ENCODE measurements around the gene DTL.

Gene DTL

DNA sequence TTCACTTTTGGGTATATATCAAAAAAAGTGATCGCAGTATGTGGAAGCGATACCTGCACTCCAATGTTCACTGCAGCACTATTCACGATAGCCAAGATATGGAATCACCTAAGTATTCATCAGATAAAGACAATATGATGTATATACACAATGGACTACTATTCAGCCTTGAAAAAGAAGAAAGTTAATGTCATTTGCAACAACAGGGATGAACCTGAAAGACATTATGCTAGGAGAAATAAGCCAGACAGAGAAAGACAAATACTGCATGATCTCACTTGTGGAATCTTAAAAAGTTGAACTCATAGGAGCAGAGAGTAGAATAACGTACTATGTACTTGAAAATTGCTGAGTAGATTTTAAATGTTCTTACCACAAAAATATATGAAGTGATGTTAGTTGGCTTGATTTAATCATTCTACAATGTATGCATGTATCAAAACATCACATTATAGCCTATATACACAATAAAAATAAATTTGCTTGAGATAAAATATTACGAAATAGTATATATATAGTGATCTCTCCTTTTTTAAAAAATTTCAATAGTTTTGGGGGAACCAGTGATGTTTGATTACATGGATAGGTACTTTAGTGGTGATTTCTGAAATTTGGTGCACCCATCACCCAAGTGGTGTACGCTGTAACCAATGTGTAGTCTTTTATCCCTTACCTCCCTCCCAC is 56.0 kb downstream of the DTL start:
- no peak for DNase-seq

DNA sequence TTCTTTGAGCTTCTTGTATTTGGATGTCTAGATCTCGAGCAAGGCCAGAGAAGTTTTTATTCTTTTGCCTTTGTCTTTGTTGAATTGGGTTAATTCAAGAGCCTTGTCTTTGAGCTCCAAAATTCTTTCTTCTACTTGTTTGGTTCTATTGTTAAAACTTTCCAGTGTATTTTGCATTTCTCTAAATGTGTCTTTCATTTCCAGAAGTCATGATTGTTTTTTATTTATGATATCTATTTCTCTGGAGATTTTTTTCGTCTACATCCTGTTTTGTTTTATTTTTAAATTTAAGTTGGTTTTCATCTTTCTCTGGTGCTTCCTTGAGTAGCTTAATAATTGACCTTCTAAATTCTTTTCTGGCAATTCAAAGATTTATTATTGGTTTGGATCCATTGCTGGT is 61.8 kb downstream of the DTL start:
- DNase-seq, result no peak

DNA sequence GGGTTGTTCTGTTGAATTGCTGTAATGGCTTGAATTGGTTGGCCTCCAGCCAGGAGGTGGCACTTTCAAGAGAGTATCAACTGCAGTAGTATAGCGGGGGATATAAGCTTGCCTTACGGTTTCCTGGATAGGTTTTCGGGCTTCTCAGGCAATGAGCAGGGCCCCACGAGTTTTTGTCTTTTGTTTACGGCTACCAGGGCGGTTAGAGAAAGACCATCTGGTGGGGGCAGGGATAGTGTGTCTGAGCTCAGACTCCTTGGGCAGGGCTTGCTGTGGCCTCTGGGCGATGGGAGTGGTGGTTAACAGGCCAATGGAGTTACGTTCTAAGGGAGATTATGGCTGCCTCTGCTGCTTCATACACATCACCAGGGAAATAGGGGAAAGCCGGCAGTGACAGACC is 62.8 kb downstream of the DTL start:
- no peak for DNase-seq

DNA sequence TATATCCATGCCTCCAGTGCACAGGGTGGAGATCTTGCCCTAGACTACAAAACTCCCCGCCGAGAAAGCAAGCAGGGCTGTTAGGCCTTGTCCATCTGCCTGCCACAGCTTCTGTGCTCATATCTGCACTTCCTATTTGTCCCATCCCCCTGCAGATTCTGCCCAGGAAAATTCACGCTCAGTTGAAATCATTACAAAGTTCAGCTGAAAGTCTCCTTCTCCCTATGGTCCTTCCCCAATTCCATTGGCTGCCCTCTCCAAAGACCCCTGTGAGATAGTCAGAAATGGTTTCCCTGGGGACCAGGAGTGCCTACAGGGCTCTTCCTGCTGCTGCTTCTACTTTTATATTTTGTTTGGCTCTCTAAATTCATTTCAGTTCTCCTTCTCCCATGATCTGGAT is 63.2 kb downstream of the DTL start:
- DNase-seq, result no peak

DNA sequence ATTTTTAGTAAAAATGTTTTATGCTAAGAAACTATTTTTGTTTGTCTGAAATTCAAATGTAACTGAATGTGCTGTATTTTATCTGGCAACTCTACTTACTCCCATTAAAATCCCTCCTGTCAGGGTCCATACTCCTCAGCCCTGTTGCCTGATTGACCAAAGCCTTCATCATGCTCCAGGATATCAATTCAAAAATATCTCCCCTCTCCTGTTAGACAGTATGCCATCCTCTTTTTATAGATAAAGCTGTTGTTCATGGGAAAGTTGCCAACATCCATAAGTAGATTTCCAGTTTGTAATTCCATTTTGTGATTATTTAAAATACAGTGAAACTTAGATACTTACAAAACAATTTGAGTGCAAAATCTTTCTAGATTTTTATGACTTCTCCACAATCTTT is 65.7 kb downstream of the DTL start:
- no peak for DNase-seq

DNA sequence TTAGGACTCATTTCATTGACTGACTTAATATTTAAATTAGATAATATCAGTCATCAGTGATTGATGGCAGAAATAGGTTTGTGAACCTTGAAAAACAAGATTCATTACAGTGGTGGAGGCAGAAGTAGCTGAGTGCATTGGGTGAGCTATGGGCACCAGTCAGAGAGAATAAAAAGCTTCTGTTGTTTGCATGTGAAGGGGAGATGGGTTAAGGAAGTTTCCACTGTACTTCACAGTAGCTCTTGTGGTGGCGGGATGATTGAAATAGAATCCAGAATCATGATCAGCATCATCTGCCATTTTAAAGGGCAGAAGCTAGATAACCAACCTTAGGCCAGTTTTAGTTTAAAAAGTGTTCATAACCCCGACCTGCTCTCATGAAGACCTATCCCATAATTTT is 66.2 kb downstream of the DTL start:
- DNase-seq, result no peak

DNA sequence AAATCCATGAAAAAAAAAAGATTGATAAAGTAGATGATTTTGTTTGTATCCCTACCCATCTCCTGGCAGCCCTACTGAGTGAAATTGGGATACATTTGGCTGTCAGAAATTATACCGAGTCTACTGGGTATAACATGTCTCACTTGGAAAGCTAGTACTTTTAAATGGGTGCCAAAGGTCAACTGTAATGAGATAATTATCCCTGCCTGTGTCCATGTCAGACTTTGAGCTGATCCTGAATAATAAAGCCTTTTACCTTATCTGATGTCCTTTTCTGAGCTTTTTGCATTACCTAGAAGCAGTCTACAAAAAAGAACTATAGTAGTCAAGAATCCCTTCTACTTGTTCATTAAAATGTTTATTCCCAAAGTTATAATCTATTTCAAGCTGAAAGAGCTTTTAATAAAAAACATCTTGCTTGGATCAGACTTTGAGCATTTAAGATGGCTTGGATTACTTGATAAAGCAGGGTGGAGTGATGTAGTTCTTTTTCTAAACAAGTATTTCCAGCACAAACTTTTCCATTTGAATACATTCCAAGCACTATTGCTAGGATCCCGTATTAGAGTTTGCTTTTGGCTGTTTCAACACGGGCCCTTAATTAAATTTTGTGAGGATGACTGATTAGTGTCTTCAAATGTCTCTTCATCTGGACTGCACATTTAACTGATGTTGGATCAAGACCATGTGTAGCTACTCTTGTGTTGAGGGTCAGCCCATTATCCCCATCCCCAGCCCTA is 69.2 kb downstream of the DTL start:
- no peak for DNase-seq

DNA sequence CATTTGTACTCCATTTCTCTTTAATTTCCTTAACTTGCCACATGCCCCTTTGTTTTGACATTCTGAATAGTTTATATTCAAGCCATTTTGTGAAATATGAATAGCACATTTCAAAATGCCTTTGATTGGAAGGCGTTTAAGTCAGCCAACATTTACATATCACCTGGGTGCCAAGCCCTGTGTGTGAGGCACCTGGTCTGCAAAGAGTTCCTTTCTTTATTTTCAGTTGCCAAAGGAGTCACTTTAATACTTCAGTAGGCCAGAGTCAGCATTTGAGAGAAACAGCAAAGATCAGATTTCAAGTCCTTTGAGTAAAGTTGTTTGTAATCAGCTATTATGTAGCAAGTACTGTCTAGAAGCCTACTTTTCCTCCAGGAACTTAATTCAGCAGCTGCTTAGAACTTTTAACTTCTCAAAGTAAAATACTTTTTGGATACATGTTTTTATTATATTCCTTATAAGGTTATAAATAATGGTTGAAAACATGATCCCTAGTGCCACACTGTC is 70.8 kb downstream of the DTL start:
- no peak for DNase-seq

DNA sequence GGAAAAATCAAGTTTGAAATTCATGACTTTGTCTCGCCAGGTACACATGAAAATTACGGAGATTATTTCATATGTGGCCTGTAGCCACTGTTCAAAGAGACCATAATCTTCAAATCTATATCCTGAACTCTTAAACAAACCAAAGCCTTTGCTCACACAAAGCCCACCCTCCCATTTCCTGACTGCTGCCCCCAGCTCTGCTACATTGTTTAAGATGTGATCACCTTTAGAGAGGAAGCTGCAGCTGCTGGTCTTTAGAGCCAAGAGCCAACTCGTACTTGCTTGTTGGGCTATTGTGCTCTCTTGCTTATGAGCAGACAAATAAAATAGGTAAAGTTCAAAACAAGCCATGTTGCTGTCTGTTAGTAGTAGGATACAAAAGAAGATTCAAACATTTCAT is 71.9 kb downstream of the DTL start:
- no peak for DNase-seq

DNA sequence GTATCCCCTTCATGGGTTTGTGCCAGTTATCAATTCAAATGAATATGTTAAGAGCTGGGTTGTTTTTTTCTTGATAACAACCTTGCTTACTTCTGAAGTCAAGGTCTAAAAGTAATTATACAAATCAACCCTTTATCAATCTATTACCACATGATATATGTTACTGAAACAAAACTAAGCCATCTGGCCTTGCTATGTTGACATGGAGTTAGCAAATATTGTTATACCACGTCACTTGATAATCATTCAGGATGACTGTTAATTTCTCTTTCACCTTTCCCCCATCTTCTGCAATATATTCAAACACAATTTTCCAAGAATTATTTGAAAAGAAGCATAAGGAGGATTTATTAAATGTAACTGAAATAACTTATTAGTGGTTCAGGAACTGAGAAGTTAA is 72.6 kb downstream of the DTL start:
- DNase-seq, result no peak

DNA sequence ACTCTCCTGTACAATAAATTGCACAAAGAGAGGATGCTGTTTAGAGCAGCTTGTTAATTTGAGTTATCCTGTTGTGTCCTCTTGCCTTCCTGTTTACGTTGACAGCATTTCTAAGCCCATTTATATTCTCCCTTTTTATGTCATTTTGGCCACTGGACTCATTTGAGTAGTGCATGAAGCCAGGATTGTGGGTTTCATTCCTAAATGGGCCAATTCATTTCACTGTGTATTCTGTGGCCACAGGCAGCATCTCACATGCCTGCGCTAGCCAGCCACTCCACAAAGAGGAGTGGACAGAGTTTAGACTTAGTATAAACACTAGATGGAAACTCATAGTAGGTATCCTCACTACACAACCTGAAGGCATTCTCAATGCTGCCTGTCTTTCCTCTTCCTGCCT is 73.4 kb downstream of the DTL start:
- DNase-seq, result peak; percentile 55

DNA sequence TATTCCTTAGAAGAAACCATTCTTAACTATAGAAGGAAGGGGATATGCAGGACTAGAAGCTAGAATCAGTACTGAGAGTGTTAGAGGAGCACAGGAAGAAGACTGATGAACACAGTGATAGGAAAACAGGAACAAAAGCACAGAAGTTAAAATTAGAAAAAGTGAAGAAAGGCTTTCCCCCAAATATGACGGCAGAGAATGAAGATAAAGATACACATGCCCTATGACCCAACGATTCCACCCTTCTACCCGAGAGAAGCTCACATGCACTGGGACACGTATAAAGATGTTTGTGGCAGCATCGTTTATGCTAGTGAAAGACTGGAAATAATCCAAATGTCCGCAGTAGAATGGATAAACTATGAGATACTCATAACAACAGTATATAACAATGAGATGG is 74.2 kb downstream of the DTL start:
- peak; percentile 84 for DNase-seq

DNA sequence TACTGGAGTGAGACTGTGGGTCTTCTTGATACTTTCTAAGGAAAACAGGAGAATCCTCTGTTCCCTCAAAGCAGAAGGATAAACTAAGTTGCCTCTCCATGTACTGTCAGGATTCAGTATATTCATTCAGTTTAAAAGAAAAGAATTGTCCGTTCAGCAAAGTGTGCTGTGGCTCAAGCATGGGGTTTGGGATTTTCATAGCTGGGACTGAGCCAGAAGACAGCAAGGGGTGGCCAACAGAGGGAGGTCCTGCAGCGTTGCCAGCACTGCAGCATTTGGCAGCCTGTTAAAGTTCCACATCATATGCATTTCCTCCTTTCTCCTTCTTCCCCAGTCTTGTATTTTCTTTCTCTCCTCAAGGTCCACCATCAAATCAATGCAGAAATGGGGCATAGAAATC is 75.1 kb downstream of the DTL start:
- DNase-seq, result no peak

DNA sequence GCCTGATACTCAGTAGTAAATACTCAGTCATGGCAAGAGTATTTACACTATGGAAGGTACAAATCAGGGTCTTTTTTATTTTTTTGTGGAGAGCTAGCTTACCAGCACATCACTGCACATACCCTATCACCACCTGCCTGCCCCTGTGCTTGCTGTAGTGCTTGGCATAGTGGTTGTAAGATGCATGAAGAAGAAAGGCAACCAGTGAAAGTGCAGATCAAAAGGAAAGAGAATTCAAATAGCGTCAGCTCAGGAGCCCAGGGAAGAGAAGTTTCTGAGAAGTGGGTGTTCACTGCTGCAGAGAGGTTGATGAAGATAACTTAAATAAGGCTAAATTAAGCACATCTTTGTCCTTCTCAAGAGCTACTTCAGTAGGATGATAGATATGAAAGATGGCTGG is 76.0 kb downstream of the DTL start:
- DNase-seq, result no peak

DNA sequence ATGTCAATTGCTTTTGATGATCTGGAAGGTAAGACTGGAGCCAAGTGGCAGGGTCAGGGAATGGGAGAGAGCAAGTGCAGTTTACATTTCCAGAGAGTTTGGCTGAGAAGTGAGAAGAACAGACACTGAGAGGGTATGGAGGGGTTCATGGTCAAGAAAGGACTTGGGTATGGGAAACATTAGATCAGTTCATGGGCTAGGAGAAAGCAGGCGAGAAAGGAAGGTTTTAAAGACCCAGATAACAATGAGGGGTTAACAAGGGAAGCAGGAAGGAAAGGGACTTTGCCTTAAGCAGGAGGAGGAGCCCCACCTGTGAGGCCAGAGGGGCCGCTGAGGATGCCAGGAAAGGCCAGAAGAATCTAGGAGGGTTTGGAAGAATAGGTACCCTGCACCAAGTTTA is 78.2 kb downstream of the DTL start:
- DNase-seq, result no peak

DNA sequence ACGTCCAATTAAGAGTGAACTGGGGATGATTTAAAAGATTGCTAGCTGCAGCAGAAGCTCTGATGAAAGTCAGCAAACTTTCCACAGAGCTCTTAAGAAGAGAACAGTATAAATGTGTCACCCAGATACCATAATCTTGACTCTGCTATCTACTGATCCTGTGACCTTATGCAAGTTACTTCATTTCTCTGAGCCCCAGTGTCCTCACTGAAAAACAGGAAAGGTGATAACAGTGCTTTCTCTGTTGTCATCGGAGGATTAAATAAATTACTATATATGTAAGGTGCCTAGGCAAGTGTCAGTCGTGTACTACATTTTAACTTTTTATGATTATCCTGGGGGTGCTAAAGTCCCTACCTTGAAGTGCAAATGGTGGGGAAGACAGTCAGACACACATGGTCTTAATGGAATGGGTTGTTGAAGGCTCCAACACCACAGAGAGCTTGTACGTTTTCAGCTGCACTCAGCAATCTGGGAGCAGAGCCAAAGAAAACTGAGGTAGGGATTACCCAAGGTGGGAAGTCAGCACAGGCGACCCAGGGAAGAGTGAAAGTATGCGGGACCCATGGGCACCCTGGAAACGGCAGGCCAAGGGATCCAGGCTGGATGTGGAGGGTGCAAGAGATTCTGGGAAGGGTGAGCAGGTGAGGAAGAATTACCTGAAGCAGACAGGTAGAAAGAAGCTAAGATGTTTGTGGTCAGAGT is 82.8 kb downstream of the DTL start:
- no peak for DNase-seq

DNA sequence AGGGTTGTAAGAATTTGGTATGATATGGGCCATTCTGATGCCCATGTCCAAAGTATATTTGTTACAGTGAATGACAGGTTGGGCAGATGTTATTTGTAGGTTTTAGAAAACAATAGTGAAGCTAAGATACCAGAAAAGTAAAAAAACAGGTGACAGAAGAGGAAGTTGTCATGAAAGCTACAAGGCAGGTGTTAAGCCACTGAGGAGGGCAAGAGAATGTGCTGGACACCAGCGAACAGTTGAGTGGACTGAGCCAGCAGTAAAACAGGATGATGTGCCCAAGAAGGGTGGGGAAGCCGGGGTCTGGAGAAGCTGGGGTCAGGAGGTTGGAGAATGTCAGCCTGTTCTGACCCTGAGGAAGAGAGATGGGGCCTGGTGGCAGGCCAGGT is 83.3 kb downstream of the DTL start:
- DNase-seq, result no peak

DNA sequence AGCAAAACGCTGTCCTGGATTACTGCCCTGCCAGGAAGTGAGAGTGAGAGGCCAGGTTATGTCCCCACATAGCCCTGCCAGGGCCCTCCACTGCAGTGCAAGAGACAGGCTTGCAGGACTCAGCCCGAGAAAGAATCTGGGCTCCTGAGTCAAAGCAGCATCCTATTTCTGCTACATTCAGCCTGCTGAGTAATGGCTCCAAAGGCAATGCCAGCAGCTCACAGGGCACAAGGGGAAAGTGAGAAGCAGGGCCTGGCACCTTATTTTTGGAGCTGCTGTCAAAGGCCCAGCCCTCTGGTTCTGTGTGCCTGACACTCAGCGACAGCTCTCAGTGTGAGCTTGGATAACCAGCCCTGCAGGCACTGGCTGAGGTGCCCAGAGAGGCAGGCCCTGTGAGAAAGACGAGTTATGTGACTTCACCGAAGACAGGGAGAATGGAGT is 83.9 kb downstream of the DTL start:
- no peak for DNase-seq

DNA sequence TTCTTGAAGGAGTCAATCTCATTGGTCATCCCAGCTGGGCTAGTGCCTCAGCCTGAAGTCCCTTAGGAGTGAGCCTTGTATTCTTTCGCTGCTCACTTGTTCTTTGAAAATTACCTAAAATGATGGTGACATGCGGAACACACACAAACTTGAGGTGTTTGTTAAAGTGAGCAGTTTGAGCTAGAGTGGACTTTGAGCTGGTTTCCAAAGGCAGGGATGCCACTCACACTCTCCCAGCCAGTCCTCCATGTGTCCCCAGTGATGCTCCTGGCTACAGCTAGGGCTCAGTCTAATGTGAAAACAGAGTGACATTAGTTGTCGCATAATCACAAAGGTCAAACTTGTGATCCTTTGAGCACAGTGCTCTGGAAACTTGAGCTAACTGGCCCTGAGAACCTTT is 84.3 kb downstream of the DTL start:
- DNase-seq, result no peak

DNA sequence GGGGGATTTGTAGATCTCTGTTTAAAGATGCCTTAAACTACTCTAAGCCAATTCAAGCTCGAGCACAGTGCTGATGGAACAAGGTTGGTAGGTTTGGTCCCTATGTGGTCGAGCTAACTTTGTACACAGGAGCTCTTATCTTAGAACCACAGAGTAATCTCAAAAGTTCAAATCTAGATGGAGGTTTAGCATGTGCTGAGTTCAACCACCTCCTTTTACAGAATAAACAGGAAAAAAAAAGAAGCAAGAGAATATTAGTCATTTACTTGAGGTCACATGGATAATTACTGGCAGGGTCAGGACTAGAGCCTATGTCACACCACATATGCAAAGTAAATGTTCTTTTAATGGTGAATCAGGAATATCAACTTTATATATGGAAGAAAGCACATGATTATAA is 86.2 kb downstream of the DTL start:
- peak; percentile 60 for DNase-seq

DNA sequence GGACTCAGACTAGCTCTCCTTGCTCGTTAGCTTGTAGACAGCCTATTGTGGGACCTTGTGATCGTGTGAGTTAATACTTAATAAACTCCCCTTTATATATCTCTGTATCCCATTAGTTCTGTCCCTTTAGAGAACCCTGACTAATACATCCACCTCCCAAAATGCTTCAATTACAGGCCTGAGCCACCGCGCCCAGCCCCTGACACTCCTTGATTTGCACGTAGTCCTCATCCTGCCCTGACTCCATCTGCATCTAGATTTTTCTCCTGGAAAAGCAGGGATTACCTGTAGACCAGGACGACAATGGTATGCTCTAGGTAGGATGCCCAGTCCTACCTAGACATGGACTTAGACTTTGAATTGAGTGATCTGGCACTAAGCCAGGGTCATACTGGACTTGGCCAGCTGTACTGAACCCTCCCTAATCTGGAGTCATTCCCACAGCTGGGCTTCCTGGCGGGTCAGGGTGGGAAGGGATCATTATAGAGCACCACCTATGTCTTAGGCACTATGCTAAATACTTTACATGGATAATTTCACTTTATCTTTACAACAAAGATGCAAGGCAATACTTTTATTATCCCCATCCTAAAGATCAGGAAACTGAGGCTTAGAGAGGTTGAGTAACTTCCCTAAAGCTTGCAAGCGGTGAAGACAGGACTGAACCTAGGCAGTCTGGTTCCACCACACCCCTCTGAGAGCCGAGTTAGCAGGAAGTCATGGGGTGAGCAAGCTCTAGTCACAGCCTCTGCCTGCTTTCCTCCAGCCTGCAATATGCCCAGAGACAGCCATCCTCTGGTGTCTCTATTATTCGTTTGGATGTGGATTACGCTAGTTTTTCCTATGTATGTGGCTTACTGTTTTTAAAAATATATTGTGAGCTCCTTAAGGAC is 89.4 kb downstream of the DTL start:
- no peak for DNase-seq

DNA sequence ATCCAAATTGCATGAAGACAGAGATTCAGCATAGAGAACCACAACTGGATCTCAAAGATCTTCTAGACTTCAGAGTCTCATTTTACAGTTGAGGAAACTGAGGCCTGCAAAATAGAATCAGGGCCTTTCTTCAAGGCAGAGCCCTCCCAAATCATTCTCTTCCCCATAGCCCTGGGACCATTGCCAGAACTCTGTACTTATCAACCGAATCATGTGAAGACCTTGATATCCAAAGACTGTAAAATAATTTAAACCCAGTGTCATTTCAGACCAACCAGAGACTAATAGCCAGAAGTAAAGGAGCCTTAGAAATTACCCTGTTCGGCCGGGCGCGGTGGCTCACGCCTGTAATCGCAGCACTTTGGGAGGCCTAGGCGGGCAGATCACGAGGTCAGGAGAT is 90.1 kb downstream of the DTL start:
- DNase-seq, result no peak

DNA sequence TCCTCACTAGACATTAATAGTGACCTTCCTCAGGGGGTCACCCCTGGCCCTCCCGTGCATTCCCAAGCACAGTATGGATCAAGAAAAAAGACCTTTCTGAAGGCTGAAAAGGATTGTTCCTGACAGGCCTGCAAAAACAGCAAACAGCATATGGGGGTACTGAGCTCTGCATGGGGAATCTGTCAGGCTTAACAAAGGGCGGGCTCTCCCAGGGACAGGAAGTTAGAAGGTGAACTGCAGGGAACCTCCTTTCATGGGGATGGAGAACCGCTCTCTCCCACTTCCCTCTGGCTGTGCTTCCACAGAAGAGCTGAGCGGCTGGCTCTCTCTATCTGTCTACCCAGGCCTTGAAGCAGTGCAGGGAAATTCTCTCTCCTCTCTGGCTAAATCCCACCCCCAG is 91.7 kb downstream of the DTL start:
- no peak for DNase-seq

All from OCI-M1 (cell line).